Neutrophil (primary cell): ENCODE measurements around the gene TMEM145.
"Not testable (repeated sequence)": the region's sequence is repeated elsewhere in the genome, so short reads cannot be mapped to it uniquely, and the experiment has no call there.

Source experiments
- H3K27ac ChIP-seq: fragments of 200-600 bp; sonication (generic); 2 replicates; pipeline ENCODE4 v1.5.1; 2016; ENCODE audit warnings: mild to moderate bottlenecking, moderate library complexity
- H3K27me3 ChIP-seq: fragments of 200-600 bp; sonication (generic); 2 replicates; pipeline ENCODE4 v1.6.0; 2016; ENCODE audit warnings: mild to moderate bottlenecking
- H3K36me3 ChIP-seq: fragments of 200-600 bp; sonication (generic); 2 replicates; pipeline ENCODE4 v1.5.1; 2017
- H3K4me1 ChIP-seq, 2 experiments: fragments of 200-600 bp in 1 of 2; sonication (generic) in 1 of 2; 1 replicate in 1 of 2; 2 replicates in 1 of 2; pipeline versions ENCODE4 v1.5.1 to v1.6.1; 2013 to 2016; ENCODE audit warnings: low read depth in 1 of 2, low read length in 1 of 2, mild to moderate bottlenecking in 1 of 2, moderate library complexity in 1 of 2; ENCODE audit not compliant: control insufficient read depth in 1 of 2, insufficient read depth in 1 of 2
- H3K4me3 ChIP-seq, 2 experiments: fragments of 200-600 bp in 1 of 2; sonication (generic) in 1 of 2; 1 replicate in 1 of 2; 2 replicates in 1 of 2; pipeline ENCODE4 v1.5.1; 2013 to 2016; ENCODE audit warnings: low read depth in 1 of 2, low read length in 1 of 2, mild to moderate bottlenecking in 1 of 2, moderate library complexity in 1 of 2
- H3K9me3 ChIP-seq: fragments of 200-600 bp; sonication (generic); 2 replicates; pipeline ENCODE4 v1.5.1; 2016
- CTCF ChIP-seq: fragments of 200-600 bp; sonication (generic); IDR thresholded peaks from 2 replicates; pipeline ENCODE4 v1.5.1; 2016; ENCODE audit warnings: antibody characterized with exemption

The TMEM145 gene

GRCh38 chr19:42313096-42313839 lies at the start of gene TMEM145:
TSS of gene TMEM145 (plus strand) at chr19:42313309. CDS start at chr19:42313377, 68 bp downstream.
- Histone ChIP-seq H3K9me3 (no peaks in the 10 kb centered on the region), H3K4me1 (peaks cover 0 to 10% of the 10 kb centered on the region in 2 experiments), H3K27me3 (peaks cover 76% of the 10 kb centered on the region), H3K36me3 (no peaks in the 10 kb centered on the region), H3K4me3 (no peak within 1 kb of the TSS), H3K27ac (no peak within 1 kb of the TSS)
- TF ChIP-seq CTCF = no peak

DNA sequence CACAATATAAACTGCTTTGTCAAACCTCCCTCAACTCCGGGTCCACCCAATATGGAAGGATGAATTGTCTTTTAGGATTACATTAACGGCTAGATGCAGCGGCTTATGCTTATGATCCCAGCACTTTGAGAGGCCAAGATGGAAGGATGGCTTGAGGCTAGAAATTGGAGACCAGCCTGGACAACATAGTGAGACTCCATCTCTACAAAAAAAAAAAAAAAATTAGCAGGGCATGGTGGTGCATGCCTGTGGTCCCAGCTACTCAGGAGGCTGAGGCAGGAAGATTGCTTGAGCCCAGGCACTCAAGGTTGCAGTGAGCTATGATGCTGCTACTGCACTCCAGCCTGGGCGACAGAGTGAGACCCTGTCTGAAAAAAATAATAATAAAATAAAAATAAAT lies 47.0 kb upstream of the TMEM145 start:
- not testable (repeated sequence) for H3K4me3 ChIP-seq, H3K27me3 ChIP-seq, H3K27ac ChIP-seq, H3K36me3 ChIP-seq, H3K9me3 ChIP-seq
- H3K4me1 ChIP-seq = peaks cover 26 to 29% of the 10 kb centered on the region in 2 experiments

DNA sequence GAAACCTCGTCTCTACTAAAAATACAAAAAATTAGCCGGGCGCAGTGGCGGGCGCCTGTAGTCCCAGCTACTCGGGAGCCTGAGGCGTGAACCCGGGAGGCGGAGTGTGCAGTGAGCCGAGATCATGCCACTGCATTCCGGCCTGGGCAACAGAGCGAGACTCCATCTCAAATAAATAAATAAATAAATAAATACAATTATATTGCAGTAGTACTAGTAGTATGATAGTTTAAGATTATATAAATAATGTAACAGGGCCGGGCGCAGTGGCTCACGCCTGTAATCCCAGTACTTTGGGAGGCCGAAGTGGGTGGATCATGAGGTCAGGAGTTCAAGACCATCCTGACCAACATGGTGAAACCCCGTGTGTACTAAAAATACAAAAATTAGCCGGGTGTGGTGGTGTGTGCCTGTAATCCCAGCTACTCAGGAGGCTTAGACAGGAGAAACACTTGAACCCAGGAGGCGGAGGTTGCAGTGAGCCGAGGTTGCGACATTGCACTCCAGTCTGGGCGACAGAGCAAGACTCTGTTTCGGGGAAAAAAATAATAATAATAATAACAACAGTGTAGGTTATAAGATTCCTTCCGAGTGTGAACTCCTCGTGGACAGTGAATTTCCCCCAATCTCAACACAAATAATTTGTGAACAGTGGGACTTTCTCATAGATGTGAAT lies 46.0 kb upstream of the TMEM145 start:
- peak overlapping the region; percentile 77 to 83 for H3K4me3 ChIP-seq
- not testable (repeated sequence) for H3K9me3 ChIP-seq, H3K27me3 ChIP-seq, H3K36me3 ChIP-seq
- peaks cover 32 to 39% of the 10 kb centered on the region in 2 experiments for H3K4me1 ChIP-seq
- H3K27ac ChIP-seq = peak overlapping the region; percentile 99

GRCh38 chr19:42267644-42268141 lies 45.4 kb upstream of the TMEM145 start:
- Histone ChIP-seq H3K4me3 (peak overlapping the region; percentile 77 to 83), H3K27me3 (no peaks in the 10 kb centered on the region), H3K27ac (peak overlapping the region; percentile 99), H3K9me3 (no peaks in the 10 kb centered on the region), H3K36me3 (peaks cover 13% of the 10 kb centered on the region), H3K4me1 (peaks cover 32 to 39% of the 10 kb centered on the region in 2 experiments)
- TF ChIP-seq CTCF = no peak

GRCh38 chr19:42268142-42268703 lies 44.9 kb upstream of the TMEM145 start:
- TF ChIP-seq CTCF = peak; percentile 47
- peaks cover 32 to 39% of the 10 kb centered on the region in 2 experiments for H3K4me1 ChIP-seq
- H3K9me3 ChIP-seq = no peaks in the 10 kb centered on the region
- peak overlapping the region; percentile 77 to 83 for H3K4me3 ChIP-seq
- no peaks in the 10 kb centered on the region for H3K27me3 ChIP-seq
- H3K27ac ChIP-seq = peak overlapping the region; percentile 99
- peaks cover 18% of the 10 kb centered on the region for H3K36me3 ChIP-seq

- no peaks in the 10 kb centered on the region for H3K9me3 ChIP-seq
- peak within 1 kb of the TSS; percentile 99 for H3K27ac ChIP-seq
- H3K4me3 ChIP-seq = peak within 1 kb of the TSS; percentile 77 to 83
- peak; percentile 4 for TF ChIP-seq CTCF
- peaks cover 32 to 39% of the 10 kb centered on the region in 2 experiments for H3K4me1 ChIP-seq
- H3K36me3 ChIP-seq = peaks cover 25% of the 10 kb centered on the region
- no peaks in the 10 kb centered on the region for H3K27me3 ChIP-seq
Observed at GRCh38 chr19:42268704-42269477, 44.2 kb upstream of the TMEM145 start, which contains the start of gene CIC. TSS of gene CIC (plus strand) at chr19:42269252. CDS start at chr19:42271784, 2,532 bp downstream.
